Vagina (tissue), 2 donors: ENCODE results near the gene CLPSL2. TPM values are rescaled to one million over a fixed set of nuclear protein-coding genes. Genes with fewer than 3 reads are reported as not detected.

Experiments used
- DNase-seq, 2 donors: peaks; one replicate each; pipeline ENCODE4 v3.0.0-alpha.2; 2017; ENCODE audit errors: extremely low spot score in 2 of 2
- H3K27ac ChIP-seq: fragments of 200-600 bp; sonication (generic); one replicate; pipeline ENCODE4 v1.5.1; 2019
- H3K27me3 ChIP-seq: fragments of 200-600 bp; sonication (generic); one replicate; pipeline ENCODE4 v1.5.1; 2019
- H3K36me3 ChIP-seq, 2 donors: fragments of 200-600 bp; sonication (generic); one replicate each; pipeline ENCODE4 v1.5.1; 2017 to 2019
- H3K4me1 ChIP-seq: fragments of 200-600 bp; sonication (generic); one replicate; pipeline ENCODE4 v1.5.1; 2019
- H3K4me3 ChIP-seq, 2 donors: fragments of 200-600 bp; sonication (generic); 1 replicate in 1 of 2; 2 replicates in 1 of 2; pipeline ENCODE4 v1.5.1; 2016 to 2019
- H3K9me3 ChIP-seq: fragments of 200-600 bp; sonication (generic); one replicate; pipeline ENCODE4 v1.5.1; 2019
- POLR2A ChIP-seq, 2 donors: fragments of 450-650 bp; IDR thresholded peaks; one replicate each; pipeline ENCODE4 v1.6.1; 2017; ENCODE audit warnings: antibody characterized with exemption in 2 of 2, mild to moderate bottlenecking in 2 of 2, moderate library complexity in 2 of 2
- POLR2AphosphoS5 ChIP-seq, 2 donors: sonication (generic); formaldehyde crosslinking; IDR thresholded peaks; one replicate each; pipeline ENCODE4 v1.9.0; 2017; ENCODE audit warnings: antibody characterized with exemption in 2 of 2, mild to moderate bottlenecking in 2 of 2, low read depth in 1 of 2; ENCODE audit not compliant: insufficient read depth in 1 of 2
- intact Hi-C: fragments of 100-400 bp; cut with DNase I; formaldehyde crosslinking; loops from one replicate; pipeline ENCODE4 v1.15.1; 2023
- total RNA-seq: library from RNA; depleted of rRNA; stranded (reverse); fragments of >200 nt; gene quantifications from one replicate; pipeline ENCODE4 v1.2.3, GENCODE V29; 2016
- TF ChIP-seq, protein P1 (sequence below), 3 experiments: fragments of 450-650 bp in 2 of 3; fragments of 200-600 bp in 1 of 3; sonication (generic) in 1 of 3; IDR thresholded peaks; one replicate each; pipeline ENCODE4 v1.5.1; 2017 to 2019; ENCODE audit warnings: antibody characterized with exemption in 3 of 3, mild to moderate bottlenecking in 2 of 3, moderate library complexity in 2 of 3

CLPSL2 gene
- total RNA-seq, 1 donor from 2014 or later = not detected

DNA sequence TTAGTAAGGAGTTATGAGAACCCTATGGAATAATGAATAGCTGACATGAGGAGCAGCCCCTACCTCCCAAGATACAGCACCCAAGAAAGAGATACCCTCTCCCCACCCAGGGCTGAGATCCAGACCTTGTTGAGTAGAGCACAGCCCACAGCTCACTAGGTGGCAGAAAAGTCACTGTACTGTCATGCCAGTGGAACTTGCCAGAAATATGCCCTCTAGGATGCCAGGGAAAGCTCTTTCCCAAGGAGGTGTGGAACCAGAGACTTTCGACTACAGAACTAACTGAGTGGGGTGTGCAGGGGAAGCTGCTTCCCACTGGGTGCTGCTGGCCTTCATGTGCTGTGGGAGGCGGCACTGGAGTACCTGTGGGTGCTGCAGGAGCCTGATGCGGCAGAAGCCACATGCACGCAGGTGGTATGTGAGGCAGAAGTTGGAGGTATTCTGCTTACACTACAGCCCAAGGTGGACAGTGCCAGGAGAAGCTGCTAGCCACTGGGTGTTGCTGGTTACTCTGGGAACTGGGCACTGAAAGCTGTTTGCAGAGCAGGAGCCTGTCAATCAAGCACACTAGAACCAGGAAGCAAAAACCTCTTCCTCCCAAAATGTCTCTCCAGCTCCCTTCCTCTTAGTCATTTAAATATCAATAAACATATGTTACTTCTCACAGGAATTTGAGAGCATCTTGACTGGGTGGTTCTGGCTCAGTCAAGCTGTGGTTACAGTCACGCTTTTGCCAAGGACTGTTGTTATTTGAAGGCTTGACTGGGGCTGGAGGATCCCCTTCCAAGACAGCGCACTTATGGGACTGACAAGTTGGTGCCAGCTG is 21.7 kb upstream of the CLPSL2 start:
- intact Hi-C loops = no loop called here
- H3K4me3 ChIP-seq = no peak overlapping the region
- H3K27me3 ChIP-seq = no peaks in the 10 kb centered on the region
- H3K27ac ChIP-seq = no peak overlapping the region
- no peaks in the 10 kb centered on the region for H3K4me1 ChIP-seq
- no peaks in the 10 kb centered on the region for H3K36me3 ChIP-seq
- DNase-seq = no peak
- TF ChIP-seq POLR2AphosphoS5 (IDR thresholded peaks at IDR 0.05; ENCODE audit: insufficient read depth in 1 of 2, low read depth in 1 of 2) (no peak), POLR2A (IDR thresholded peaks at IDR 0.05) (no peak)
- TF ChIP-seq, protein P1, sequence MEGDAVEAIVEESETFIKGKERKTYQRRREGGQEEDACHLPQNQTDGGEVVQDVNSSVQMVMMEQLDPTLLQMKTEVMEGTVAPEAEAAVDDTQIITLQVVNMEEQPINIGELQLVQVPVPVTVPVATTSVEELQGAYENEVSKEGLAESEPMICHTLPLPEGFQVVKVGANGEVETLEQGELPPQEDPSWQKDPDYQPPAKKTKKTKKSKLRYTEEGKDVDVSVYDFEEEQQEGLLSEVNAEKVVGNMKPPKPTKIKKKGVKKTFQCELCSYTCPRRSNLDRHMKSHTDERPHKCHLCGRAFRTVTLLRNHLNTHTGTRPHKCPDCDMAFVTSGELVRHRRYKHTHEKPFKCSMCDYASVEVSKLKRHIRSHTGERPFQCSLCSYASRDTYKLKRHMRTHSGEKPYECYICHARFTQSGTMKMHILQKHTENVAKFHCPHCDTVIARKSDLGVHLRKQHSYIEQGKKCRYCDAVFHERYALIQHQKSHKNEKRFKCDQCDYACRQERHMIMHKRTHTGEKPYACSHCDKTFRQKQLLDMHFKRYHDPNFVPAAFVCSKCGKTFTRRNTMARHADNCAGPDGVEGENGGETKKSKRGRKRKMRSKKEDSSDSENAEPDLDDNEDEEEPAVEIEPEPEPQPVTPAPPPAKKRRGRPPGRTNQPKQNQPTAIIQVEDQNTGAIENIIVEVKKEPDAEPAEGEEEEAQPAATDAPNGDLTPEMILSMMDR (IDR thresholded peaks at IDR 0.05) = no peak
- no peaks in the 10 kb centered on the region for H3K9me3 ChIP-seq

DNA sequence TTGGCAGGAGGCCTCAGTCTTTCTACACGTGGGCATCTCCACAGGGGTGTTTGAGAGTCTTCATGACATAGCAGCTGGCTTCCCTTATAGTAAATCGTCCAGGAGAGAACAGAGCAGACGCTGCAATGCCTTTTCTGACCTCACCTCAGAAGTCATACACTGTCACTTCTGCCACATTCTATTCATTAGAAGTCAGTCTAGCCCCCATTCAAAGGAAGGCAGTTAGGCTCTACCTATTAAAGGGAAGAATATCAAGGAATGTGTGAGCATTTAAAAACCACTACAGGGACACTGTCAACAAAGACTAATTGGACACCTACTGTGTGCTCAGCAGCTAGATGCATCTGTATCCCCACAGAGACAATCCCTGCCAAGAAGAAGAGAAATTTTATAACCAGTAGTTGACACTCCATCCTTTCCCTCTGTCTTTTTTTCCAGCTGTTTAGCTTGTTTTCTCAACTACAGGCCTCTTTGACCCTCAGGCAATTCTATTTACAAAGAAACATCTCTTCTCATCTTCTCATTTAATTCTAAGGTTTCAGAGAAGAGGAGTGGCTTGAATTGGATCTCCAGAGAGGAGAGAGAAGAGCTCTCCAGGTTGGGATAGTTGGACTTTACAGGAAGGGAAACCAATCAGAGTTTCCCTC is 21.0 kb upstream of the CLPSL2 start:
- TF ChIP-seq POLR2AphosphoS5 (IDR thresholded peaks at IDR 0.05; ENCODE audit: insufficient read depth in 1 of 2, low read depth in 1 of 2) = no peak
- TF ChIP-seq POLR2A (IDR thresholded peaks at IDR 0.05) = no peak
- TF ChIP-seq, protein P1 (IDR thresholded peaks at IDR 0.05) = no peak
- Histone ChIP-seq H3K4me3 (no peak overlapping the region), H3K36me3 (no peaks in the 10 kb centered on the region), H3K4me1 (no peaks in the 10 kb centered on the region), H3K9me3 (no peaks in the 10 kb centered on the region), H3K27me3 (no peaks in the 10 kb centered on the region), H3K27ac (no peak overlapping the region)
- intact Hi-C loops = no loop called here
- no peak for DNase-seq

DNA sequence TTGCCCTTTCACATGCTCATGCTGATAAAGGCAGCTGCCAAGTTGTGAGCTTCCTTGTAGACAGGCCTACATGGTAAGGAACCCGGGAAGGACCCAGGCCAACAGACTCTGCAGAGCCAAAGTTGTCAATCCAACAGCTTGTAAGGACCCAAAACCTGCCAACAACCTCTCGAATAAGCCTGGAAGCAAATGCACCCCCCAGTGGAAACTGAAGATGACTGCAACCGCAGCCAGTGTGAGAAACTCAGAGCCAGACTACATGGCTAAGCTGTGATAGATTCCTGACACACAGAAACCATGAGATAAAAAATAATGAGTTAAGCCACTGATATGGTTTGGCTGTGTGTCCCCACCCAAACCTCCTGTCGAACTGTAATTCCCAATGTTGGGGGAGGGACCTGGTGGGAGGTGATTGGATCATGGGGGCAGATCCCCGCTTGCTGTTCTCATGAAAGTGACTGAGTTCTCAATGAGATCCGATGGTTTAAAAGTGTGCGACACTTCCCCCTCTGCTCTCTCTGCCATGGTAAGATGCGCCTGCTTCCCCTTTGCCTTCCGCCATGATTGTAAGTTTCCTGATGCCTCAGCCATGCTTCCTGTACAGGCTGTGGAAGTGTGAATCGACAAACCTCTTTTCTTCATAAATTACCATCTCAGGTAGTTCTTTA is 18.8 kb upstream of the CLPSL2 start:
- Histone ChIP-seq H3K4me3 (no peak overlapping the region), H3K4me1 (no peaks in the 10 kb centered on the region), H3K27ac (no peak overlapping the region), H3K36me3 (no peaks in the 10 kb centered on the region), H3K27me3 (no peaks in the 10 kb centered on the region), H3K9me3 (no peaks in the 10 kb centered on the region)
- intact Hi-C loops = no loop called here
- no peak for TF ChIP-seq POLR2AphosphoS5 (IDR thresholded peaks at IDR 0.05; ENCODE audit: insufficient read depth in 1 of 2, low read depth in 1 of 2)
- TF ChIP-seq, protein P1 (IDR thresholded peaks at IDR 0.05) = no peak
- TF ChIP-seq POLR2A (IDR thresholded peaks at IDR 0.05) = no peak
- DNase-seq = no peak

DNA sequence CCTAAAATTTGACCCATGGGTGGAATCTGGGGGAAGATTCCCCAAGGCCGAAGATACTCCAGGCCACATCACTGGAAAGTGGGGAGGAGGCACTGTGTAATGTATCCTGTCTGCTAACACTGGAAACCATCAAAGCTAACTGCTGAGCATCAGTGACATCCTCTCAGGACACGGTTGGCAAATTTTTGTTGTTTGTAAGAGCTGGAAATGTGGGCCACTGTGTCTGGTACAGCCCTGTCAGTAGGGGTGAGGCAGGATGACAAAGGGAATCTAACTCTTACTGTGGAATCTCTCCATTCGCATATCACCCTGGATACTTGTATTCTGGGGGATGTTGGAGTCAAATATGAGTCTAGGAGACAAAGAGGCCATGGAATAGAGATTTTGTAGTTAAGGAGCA is 17.0 kb upstream of the CLPSL2 start:
- no peak for DNase-seq
- H3K4me3 ChIP-seq = no peak overlapping the region
- H3K9me3 ChIP-seq = no peaks in the 10 kb centered on the region
- no peaks in the 10 kb centered on the region for H3K36me3 ChIP-seq
- H3K27ac ChIP-seq = no peak overlapping the region
- TF ChIP-seq, protein P1 (IDR thresholded peaks at IDR 0.05) = no peak
- TF ChIP-seq POLR2AphosphoS5 (IDR thresholded peaks at IDR 0.05; ENCODE audit: insufficient read depth in 1 of 2, low read depth in 1 of 2) (no peak), POLR2A (IDR thresholded peaks at IDR 0.05) (no peak)
- H3K27me3 ChIP-seq = no peaks in the 10 kb centered on the region
- H3K4me1 ChIP-seq = no peaks in the 10 kb centered on the region
- intact Hi-C loops = no loop called here
